SU-DHL-6 (cell line): ENCODE results near the gene RNF166.

Source experiments
- CTCF ChIP-seq: fragments of 200-600 bp; sonication (generic); IDR thresholded peaks from one replicate; pipeline ENCODE4 v1.5.1; 2017; ENCODE audit warnings: antibody characterized with exemption, mild to moderate bottlenecking, low read length, moderate library complexity; ENCODE audit not compliant: insufficient read depth, poor library complexity, severe bottlenecking
- EZH2phosphoT487 ChIP-seq: fragments of 200-600 bp; sonication (generic), shearing (Covaris generic); conservative IDR thresholded peaks from 2 replicates; pipeline ENCODE4 v1.6.1; 2018; ENCODE audit warnings: mild to moderate bottlenecking, antibody characterized with exemption, low read length, moderate library complexity, mixed read lengths

- no peak for TF ChIP-seq CTCF
- TF ChIP-seq EZH2phosphoT487: no peak
Observed at GRCh38 chr16:88653596-88654362, 52.4 kb downstream of the RNF166 start.
